Measurements from ENCODE around the gene RAB30. TPM values are rescaled to one million over a fixed set of nuclear protein-coding genes. Genes with fewer than 3 reads are reported as not detected.

Gene RAB30
- polyA plus RNA-seq, 3 donors = 0.11 to 0.67 (median 0.54) TPM

DNA sequence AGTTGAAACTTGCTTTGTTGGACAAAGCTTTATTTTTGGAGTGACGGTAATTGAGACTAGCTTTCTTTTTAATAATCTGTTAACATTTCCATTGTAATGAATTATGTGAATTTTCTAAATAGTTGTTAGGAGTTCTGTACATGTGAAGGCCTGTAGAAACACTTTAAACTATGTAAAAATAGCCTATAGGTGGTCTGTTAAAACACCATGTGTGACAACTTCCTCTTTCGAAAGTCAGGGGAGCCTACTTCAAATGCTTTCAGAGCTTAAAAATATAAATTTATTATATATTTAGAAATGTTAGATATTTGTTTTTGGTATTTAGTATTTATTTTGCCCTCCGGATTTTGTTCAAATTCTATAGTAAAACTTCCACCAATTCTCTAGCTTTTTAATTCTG lies 141.5 kb downstream of the RAB30 start:
- no CpG with 5 or more reads among the region's 3 CpGs for WGBS (ENCODE audit: insufficient coverage)
- H3K9me3 ChIP-seq (replicated peaks in 1 of 2; ENCODE audit: control insufficient read depth in 1 of 2, insufficient read depth in 1 of 2, low read length in 2 of 2) = no peaks in the 10 kb centered on the region
- H3K4me3 ChIP-seq (replicated peaks in 1 of 3; ENCODE audit: low read depth in 2 of 3, low read length in 3 of 3) = no peak overlapping the region
- no peaks in the 10 kb centered on the region for H3K79me2 ChIP-seq (ENCODE audit: insufficient read depth, low read length)
- H3K4me1 ChIP-seq (ENCODE audit: control insufficient read depth in 1 of 2, insufficient read depth in 2 of 2, low read length in 2 of 2) = no peaks in the 10 kb centered on the region
- H3K27ac ChIP-seq (ENCODE audit: low read depth in 1 of 2, low read length in 2 of 2) = no peak overlapping the region
- H3K9me3 Mint-ChIP-seq = no peaks in the 10 kb centered on the region
- H3K27ac Mint-ChIP-seq = no peak overlapping the region
- H3K27me3 Mint-ChIP-seq (ENCODE audit: low read depth in 3 of 3) = no peaks in the 10 kb centered on the region
- intact Hi-C loops (cut with micrococcal nuclease) = no loop called here
- TF ChIP-seq, protein P1, sequence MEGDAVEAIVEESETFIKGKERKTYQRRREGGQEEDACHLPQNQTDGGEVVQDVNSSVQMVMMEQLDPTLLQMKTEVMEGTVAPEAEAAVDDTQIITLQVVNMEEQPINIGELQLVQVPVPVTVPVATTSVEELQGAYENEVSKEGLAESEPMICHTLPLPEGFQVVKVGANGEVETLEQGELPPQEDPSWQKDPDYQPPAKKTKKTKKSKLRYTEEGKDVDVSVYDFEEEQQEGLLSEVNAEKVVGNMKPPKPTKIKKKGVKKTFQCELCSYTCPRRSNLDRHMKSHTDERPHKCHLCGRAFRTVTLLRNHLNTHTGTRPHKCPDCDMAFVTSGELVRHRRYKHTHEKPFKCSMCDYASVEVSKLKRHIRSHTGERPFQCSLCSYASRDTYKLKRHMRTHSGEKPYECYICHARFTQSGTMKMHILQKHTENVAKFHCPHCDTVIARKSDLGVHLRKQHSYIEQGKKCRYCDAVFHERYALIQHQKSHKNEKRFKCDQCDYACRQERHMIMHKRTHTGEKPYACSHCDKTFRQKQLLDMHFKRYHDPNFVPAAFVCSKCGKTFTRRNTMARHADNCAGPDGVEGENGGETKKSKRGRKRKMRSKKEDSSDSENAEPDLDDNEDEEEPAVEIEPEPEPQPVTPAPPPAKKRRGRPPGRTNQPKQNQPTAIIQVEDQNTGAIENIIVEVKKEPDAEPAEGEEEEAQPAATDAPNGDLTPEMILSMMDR (IDR thresholded peaks at IDR 0.05) = no peak
- DNase-seq = no peak
- peaks cover 57 to 83% of the 10 kb centered on the region in 2 donors for H3K36me3 ChIP-seq (replicated peaks in 1 of 2; ENCODE audit: control insufficient read depth in 1 of 2, insufficient read depth in 2 of 2, low read length in 2 of 2)
- peaks cover 63 to 73% of the 10 kb centered on the region in 2 donors for H3K36me3 Mint-ChIP-seq
- no peak overlapping the region for H3K9ac ChIP-seq (ENCODE audit: insufficient read depth, low read length, poor library complexity, severe bottlenecking)
- no peak overlapping the region for H2AFZ ChIP-seq (ENCODE audit: insufficient read depth, low read depth, low read length, poor library complexity, severe bottlenecking)
- no peak overlapping the region for H3K4me3 Mint-ChIP-seq
- H3K4me2 ChIP-seq (replicated peaks; ENCODE audit: extremely low read depth, low read length, poor library complexity, severe bottlenecking) = no peak overlapping the region
- H3K27me3 ChIP-seq (ENCODE audit: control insufficient read depth in 2 of 2, insufficient read depth in 2 of 2, low read length in 2 of 2) = no peaks in the 10 kb centered on the region
- H3K4me1 Mint-ChIP-seq = peaks cover 2% of the 10 kb centered on the region
- H4K20me1 ChIP-seq (ENCODE audit: insufficient read depth, low read length) = no peaks in the 10 kb centered on the region

DNA sequence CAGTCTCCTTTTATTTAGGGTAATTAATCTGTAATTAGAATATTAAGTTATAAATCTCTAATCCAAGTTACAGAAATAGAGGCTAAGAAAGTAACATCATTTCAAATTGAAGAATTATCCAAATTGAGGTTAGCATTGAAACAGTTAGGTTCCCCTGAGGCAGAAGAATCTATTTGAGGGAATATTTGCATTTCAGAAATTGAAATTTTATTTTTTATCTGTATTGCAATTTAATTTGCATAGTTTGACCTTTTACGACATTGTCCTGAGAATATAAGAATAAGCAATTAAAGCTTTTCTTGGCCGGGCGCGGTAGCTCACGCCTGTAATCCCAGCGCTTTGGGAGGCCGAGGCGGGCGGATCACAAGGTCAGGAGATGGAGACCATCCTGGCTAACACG lies 142.6 kb downstream of the RAB30 start:
- no peak overlapping the region for H3K27ac Mint-ChIP-seq
- H3K79me2 ChIP-seq (ENCODE audit: insufficient read depth, low read length) = no peaks in the 10 kb centered on the region
- H3K4me1 Mint-ChIP-seq = peaks cover 2% of the 10 kb centered on the region
- H3K36me3 Mint-ChIP-seq = peaks cover 61 to 75% of the 10 kb centered on the region in 2 donors
- no peak overlapping the region for H3K4me3 Mint-ChIP-seq
- no peaks in the 10 kb centered on the region for H4K20me1 ChIP-seq (ENCODE audit: insufficient read depth, low read length)
- no CpG with 5 or more reads among the region's 10 CpGs for WGBS (ENCODE audit: insufficient coverage)
- H2AFZ ChIP-seq (ENCODE audit: insufficient read depth, low read depth, low read length, poor library complexity, severe bottlenecking) = no peak overlapping the region
- intact Hi-C loops (cut with micrococcal nuclease) = loop anchor here in 1 of 2 donors (5.0 kb wide), 1 partner anchor 62 kb away; no protein-coding TSS in a partner anchor
- no peak overlapping the region for H3K27ac ChIP-seq (ENCODE audit: low read depth in 1 of 2, low read length in 2 of 2)
- no peaks in the 10 kb centered on the region for H3K27me3 ChIP-seq (ENCODE audit: control insufficient read depth in 2 of 2, insufficient read depth in 2 of 2, low read length in 2 of 2)
- no peak overlapping the region for H3K4me2 ChIP-seq (replicated peaks; ENCODE audit: extremely low read depth, low read length, poor library complexity, severe bottlenecking)
- H3K27me3 Mint-ChIP-seq (ENCODE audit: low read depth in 3 of 3) = no peaks in the 10 kb centered on the region
- TF ChIP-seq, protein P1 (IDR thresholded peaks at IDR 0.05) = no peak
- no peaks in the 10 kb centered on the region for H3K4me1 ChIP-seq (ENCODE audit: control insufficient read depth in 1 of 2, insufficient read depth in 2 of 2, low read length in 2 of 2)
- DNase-seq = no peak
- H3K9me3 ChIP-seq (replicated peaks in 1 of 2; ENCODE audit: control insufficient read depth in 1 of 2, insufficient read depth in 1 of 2, low read length in 2 of 2) = no peaks in the 10 kb centered on the region
- H3K4me3 ChIP-seq (replicated peaks in 1 of 3; ENCODE audit: low read depth in 2 of 3, low read length in 3 of 3) = no peak overlapping the region
- no peak overlapping the region for H3K9ac ChIP-seq (ENCODE audit: insufficient read depth, low read length, poor library complexity, severe bottlenecking)
- H3K9me3 Mint-ChIP-seq = no peaks in the 10 kb centered on the region
- peaks cover 54 to 82% of the 10 kb centered on the region in 2 donors for H3K36me3 ChIP-seq (replicated peaks in 1 of 2; ENCODE audit: control insufficient read depth in 1 of 2, insufficient read depth in 2 of 2, low read length in 2 of 2)

Measured in CD14-positive monocyte (primary cell).